Stimulated activated CD4-positive, alpha-beta T cell treated with anti-CD3 and anti-CD28 coated beads, Interleukin-1b, Interleukin-23, amount 100 ng/mL, for 1 hour (primary cell): ENCODE measurements around the gene ZNF276.
"Not testable (repeated sequence)": the region's sequence is repeated elsewhere in the genome, so short reads cannot be mapped to it uniquely, and the experiment has no call there.

Experiments
- DNase-seq, 2 donors: peaks; one replicate each; pipeline ENCODE4 v3.0.0-alpha.2; 2020; ENCODE audit warnings: low read depth in 2 of 2

The ZNF276 gene

DNA sequence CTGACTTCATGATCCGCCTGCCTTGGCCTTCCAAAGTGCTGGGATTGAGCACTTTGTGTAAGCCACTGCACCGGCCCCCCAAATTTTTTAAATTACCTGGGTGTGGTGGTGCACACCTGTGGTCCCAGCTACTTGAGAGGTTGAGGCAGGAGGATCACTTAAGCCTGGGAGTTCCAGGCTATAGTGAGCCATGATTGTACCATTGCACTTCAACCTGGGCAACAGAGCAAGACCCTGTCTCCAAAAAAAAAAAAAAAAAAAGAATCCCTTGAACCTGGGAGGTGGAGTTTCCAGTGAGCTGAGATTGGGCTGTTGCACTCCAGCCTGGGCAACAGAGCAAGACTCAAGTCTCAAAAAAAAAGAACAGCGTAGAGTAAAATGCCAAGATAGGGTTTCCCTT, 15.2 kb downstream of the ZNF276 start:
- no peak for DNase-seq

DNA sequence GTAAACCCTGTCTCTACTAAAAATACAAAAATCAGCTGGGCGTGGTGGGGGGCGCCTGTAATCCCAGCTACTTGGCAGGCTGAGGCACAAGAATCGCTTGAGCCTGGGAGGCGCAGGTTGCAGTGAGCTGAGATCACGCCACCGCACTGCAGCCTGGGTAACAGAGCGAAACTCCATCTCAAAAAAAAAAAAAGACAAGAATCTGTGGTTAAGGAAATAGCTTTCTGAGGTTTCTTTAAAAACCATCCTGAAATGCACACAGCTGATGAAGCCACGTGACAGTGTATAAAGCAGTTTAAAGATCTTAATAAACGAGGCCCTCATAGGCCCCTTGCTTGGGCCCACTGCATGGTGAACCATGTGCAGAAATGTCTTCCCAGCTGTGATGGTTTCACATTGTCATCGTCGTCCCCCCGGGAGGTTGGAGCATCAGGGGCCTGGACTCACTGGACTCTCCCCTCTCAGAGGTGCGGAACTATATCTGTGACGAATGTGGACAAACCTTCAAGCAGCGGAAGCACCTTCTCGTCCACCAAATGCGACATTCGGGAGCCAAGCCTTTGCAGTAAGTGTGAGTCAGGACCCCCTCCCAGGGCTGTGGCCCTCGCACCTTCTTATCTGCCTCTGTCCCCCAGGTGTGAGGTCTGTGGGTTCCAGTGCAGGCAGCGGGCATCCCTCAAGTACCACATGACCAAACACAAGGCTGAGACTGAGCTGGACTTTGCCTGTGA, 16.2 kb downstream of the ZNF276 start:
- no peak for DNase-seq

DNA sequence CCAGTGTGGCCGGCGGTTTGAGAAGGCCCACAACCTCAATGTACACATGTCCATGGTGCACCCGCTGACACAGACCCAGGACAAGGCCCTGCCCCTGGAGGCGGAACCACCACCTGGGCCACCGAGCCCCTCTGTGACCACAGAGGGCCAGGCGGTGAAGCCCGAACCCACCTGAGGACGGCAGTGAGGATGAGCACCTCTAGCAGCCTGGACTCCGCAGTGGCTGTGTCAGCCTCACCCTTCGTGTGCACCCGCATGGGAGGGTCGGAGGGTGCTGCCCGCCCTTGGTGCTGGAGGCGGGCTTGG, 16.7 kb downstream of the ZNF276 start:
- no peak for DNase-seq

DNA sequence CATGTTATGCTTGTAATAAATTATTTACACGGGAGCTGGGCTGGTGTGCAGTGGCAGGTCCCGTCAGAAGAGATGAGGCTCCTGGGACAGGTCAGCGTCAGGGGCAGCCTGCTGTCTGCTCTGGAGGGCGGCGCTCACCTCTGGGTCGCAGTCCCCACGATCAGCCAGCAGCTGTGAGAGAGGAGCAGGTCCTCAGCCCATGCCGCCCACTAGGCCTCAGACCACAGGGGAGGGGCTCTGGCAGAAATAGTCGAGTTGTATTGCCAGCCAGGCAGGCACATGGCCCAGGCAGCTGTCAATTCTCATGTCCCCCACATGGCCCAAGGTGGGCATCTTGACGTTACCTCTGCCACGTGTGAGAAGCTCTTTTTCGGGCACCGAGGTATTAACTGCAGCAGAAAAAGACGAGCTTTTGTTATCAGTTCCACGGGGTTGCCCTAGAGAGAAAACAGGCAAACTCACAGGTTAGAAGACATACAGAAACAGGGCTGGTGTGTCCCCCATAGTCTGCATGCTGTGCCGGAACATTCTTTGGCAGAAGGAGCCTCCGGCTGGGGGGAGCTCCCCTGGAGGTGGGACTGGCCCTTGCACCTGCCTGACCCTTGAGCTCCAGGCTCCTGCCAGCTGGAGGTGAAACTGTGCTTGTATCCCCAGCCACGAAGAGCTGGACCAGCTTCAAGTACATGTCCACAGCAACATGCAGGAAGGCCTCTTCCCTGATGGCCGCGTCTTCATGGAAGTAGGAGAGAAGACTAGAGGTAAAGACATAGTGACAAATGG, 17.4 kb downstream of the ZNF276 start:
- no peak for DNase-seq

DNA sequence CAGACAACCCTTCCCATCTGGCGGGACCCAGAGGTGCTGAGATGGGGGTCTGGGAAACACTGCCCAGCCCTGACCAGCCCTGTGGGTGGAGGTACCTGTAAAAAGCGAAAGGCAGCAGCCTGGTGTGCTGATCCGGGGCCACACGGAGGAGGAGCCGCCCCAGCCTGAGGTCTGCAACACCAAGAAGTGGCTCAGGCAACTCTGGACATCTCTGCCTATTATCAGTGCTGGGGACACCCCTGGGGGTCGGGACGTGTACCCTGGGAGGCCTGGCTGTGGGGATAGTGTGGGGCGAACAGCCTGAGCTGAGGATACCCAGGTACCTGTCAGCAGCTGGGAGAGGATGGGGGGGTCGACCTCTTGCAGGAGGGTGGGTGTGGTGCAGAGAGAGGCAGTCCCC, 18.0 kb downstream of the ZNF276 start:
- DNase-seq, result no peak

DNA sequence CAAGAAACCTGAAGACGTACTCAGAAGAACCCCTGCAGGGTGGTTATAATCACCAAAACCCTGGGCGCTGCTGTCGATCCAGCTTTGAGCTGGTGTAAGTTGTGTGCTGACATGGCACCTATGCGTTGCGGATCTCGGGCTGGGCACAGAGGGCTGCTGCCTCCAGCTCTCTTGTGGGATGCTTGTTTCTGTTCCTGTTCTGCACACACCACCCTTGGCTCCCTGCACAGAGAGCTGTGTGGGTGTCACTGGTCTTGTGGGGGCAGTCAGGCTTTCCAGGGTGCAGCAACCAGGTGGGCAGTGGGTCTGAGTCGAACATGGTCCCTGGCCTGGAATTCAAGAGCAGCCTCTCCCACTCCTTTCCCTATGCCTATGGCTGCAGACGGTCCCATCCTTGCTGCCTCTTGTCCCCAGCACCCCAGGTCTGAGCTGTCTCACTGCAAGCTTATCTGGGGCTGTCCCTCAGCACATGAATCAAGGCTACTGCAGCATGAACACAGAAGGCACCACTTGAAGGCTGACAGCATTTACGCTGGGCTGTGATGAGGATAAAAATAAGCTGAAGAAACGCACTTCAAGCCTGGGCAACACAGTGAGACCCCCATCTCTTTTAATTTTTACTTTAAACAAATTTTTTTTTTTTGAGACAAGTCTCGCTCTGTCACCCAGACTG, 20.1 kb downstream of the ZNF276 start:
- no peak for DNase-seq

DNA sequence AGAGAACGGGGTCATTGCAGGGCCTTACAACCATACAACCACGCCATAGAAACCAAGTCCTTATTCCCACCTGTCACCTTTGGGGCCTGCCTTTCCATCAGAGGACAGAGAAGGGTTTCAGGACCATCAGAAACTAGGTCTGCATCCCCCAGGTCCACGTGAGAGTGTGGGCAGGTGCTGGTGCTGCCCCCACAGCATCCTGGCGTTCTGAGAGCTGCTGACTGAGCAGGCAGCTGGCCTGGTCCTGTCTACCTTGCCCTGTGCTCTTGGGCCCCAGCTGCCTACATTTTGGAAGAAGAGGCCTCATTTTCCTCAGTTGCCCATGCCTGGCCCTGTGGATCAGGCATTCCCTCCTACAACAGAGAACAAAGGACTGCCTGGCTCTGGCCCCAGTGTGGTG, 21.6 kb downstream of the ZNF276 start:
- no peak for DNase-seq

DNA sequence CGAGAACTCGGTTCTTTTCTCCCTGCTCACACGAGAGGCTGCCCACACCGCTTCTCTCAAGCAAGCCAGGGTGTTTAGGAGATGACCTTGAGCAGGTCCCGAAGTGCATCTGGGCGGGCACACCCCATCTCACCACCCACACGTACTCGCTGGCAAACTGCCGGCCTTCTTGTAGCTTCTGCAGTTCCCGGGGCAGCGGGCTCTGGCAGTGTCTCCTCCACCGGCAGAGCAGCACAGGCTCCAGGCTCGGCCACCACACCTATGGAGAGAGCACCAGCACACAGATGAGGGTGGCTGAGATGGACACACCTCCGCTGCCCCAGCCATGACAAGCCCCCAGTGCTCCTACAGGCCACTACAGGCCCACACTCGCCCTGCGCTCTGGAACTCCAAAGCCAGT, 23.5 kb downstream of the ZNF276 start:
- no peak for DNase-seq

DNA sequence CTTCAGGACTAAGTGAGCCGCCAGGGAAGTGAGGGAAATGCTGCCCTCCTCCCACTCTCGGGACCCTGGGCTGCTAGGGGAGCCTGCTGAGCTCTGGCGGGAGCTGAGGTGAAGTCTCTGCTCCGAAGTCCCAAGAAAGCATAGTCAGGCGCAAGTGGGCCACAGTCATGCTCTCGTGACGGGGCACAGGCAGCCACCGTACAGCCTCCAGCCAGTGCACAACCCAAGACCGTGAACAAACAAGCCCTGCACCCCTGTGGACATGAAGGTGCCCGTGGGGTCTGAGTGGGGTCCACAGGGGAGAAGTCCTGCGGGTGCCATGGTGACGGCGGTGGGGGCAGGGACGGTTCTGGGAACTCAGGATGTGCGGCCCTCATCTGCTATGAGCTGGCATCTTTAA, 24.7 kb downstream of the ZNF276 start:
- DNase-seq, result no peak

DNA sequence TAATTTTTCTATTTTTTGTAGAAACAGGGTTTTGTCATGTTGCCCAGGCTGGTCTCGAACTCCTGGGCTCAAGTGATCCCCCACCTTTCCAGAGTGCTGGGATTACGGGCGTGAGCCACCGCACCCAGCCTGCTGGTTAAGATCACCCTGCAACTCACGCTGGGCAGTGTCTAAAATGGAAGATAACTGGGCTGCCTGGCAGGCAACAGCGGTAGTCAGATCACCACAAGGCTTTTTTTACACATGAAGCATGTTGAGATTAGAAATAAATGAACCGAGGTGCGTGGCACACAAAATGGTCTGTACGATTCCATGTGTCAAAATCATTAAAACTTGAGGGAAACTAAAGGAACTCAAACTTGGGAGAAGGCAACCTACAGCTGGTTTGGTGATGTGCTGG, 26.7 kb downstream of the ZNF276 start:
- DNase-seq, result no peak

DNA sequence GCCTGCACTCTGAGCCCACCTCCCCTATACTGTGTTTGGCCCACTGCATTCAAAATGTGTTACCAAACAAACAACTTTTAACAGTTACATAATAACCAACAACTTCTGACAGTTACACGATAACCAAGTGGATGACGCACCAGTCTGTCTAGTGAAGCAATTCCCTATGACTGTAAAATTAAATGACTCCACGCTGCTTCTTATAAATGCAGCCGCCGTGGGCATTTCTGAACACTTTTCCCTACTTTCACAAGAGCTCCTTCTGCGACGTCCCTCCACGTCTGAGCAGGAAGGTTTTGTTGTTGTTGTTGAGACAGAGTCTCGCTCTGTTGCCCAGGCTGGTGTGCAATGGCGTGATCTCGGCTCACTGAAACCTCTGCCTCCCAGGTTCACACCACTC, 27.6 kb downstream of the ZNF276 start:
- no peak for DNase-seq

DNA sequence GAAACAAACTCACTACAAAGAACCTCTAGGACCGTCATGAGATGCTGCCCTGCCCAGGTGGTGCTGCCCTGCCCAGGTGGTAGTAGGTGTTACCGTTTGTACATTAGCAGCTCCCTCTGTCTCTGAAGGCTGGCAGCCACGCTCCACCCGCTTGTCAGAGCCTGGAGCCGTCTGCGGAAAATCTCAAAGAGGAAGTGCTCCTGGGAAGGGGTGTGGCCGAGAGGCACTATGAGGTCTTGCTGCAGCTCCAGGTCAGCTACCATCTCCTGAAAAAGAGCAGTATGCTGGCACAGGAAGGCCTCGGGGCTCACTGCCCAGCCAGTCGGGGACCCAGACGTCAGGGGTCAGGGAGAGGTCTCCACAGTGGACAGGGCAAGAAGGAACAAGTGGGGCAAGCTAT, 28.3 kb downstream of the ZNF276 start:
- no peak for DNase-seq

DNA sequence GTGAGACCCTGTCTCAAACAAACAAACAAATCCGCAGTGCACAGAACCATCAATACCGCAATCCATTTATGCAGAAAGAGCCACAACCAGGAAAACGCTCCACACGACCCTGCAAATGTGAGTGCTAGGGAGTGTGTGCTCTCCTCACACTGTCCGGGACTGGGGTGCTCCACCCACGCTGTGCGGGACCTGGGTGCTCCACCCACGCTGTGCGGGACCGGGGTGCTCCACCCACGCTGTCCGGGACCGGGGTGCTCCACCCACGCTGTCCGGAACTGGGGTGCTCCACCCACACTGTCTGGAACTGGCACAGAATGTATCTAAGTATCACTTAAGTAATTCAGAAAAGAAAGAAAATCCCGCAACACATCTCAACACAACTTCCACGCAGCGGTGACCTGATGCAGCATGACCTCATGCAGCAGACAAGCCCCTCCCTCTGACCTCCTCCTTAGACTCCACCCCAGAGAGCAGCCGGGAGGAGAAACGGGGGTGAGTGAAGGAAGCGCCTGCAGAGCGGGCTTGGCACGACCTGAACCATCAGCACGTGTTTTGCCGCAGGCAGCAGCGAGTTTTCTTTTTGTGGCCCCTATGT, 38.5 kb downstream of the ZNF276 start:
- DNase-seq, result no peak

DNA sequence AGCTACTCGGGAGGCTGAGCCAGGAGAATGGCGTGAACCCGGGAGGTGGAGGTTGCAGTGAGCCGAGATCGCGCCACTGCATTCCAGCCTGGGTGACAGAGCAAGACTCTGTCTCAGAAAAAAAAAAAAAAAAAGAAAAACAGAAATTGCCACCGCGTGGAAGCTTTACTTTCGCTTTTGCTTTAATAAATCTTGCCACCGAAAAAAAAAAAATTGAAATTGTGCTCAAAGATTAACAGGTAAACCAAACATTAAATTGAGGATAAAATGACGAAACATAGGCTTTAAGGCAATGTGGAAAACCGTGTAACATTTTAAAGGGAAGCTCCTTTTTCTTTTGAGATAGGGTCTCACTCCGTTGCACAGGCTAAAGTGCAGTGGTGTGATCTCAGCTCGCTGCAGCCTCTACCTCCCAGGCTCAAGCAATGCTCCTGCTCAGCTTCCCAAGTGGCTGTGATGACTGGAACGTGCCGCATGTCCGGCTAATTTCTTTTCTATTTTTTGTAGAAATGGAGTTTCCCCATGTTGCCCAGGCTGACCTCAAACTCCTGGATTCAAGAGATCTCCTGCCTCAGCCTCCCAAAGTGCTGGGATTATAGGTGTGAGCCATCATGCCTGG, 40.1 kb downstream of the ZNF276 start:
- no peak for DNase-seq

DNA sequence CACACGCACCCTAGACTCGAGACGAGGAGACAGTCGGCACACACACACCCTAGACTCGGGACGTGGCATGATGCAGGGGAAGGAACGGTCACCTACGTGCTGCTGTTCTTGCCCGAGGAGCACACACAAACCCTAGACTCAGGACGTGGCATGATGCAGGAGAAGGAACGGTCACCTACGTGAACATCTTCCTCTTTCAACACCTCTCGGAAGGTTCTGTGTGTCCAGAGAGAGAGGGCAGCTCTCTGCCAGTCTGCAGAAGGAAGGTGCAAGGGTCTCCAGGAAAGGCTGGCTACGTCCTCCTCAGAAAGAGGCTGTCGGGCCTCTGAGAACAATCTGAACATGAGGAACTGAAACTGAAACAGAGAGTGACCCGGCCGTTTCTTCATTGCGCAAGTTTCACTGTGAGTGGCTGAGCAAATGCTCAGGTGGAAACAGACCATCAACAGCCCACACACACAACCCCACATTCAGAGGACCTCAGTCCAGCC, 43.4 kb downstream of the ZNF276 start:
- no peak for DNase-seq

DNA sequence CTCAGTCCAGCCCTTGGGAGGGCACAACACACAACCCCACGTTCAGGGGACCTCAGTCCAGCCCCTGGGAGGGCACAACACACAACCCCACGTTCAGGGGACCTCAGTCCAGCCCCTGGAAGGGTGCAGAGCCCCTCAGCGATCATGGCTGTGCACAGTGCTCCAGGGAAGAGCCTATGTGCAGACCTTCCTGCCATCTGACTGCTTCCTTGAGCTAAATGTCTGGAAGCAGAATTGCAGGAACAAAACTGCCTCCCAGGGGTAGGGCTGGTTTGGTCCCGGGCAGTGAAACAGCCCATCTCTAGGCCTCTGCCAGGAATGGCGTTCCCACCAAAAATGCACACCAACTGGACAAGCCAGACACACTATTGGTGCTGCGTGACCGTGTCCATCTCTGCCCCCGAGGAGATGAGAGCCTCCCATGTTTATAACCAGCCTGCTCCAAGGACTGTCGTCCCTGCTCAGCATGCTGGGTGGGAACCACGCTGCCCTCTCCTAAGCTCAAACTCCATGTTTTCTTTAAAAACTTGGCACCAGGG, 44.0 kb downstream of the ZNF276 start:
- DNase-seq, result no peak

DNA sequence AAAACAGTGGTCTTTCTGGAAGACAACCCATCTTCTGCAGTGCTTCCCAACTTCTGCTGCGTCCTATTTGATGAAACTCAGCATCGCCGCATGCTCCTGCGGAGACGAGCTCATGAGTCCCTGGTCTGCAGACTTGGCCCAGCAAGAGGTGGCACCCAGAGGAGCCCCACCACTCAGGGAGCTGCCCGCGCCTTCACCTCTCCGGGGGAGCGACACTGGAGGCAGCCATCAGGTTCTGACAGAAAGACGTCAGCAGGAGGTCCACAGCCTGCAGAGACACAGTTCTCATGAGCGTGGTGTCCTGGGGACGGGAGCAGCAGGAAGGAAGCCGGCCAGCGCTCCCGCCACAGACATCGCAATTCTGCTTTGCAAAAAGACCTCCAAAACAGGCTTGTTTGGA, 49.0 kb downstream of the ZNF276 start:
- DNase-seq, result no peak

DNA sequence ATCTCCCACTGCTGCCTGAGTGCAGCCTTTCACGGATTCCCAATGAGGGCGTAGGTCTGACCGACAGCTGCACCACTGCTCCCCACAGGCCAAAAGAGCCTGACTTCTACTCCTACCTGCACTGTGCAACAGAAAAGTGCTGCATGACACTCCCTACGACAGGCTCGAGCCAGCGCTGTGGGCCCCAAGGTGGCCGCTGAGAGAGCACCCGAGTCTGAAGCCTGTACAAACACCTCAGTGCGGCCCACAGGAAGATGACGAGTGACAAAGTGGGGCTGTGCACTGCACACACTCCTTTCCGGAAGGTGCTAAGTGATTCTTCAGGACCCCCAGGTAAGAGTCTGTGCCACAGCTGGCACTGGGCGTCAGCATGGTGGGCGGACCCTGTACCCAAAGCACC, 53.9 kb downstream of the ZNF276 start:
- no peak for DNase-seq

DNA sequence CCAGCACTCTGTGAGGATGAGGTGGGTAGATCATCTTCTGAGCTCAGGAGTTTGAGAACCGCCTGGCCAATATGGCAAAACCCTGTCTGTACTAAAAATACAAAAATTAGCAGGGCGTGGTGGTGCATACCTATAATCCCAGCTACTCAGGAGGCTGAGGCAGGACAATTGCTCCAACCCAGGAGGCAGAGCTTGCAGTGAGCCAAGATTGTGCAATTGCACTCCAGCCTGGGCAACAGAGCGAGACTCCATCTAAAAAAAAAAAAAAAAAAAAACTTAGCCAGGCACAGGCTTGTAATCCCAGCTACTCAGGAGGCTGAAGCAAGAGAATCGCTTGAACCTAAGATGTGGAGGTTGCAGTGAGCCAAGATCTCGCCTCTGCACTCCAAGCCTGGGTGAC, 56.9 kb downstream of the ZNF276 start:
- not testable (repeated sequence) for DNase-seq

DNA sequence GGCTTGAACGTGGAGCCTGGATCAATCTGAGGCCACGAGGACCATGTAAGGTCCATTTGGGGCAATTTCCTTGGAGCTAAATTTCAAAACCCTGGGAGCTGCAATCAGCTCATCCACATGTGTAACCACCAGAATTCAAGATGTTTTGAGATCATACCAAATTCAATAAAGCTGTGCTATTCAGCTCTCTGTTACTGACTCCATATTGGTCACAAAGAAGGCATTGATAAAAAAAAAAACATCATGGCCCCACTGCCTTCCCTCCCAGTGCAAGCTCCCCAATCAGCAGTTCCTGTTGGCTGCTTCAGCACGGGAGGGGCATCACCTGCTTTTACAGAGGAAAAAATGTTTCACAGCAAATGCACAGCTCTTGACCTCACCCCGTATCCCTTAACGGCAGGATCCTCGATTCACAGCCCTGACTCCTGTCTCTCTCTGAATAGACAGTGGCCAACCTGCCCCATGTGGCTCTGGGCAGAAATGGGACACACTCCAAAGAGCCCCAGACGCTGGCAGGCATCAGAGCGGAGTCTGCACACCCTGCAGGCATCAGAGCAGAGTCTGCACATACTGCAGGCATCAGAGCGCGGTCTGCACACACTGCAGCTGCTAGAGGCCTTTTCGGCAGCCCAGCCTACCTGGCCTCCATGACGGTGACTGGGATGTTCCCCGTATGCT, 58.0 kb downstream of the ZNF276 start:
- no peak for DNase-seq

DNA sequence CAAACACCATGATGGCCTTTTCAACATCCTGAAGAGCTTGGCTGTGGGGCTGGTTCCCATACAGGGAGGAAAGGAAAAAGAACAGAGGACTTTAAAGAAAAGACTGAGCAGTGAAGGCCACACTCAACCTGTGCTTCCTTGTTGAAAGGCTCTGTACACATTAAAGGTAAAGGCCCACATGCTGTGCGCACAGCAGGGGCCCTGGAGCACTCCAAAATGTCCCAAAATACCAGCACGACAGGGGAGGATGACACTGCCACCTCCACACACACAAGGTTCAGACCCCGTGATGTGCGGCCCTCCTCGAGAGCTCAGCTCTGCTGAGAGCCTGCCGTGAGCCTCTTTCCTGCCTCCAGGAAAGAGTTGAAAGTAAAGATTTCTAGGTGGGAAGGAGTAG, 58.6 kb downstream of the ZNF276 start:
- no peak for DNase-seq
